ENCODE data around the gene ZSWIM1. TPM values are rescaled to one million over a fixed set of nuclear protein-coding genes. Genes with fewer than 3 reads are reported as not detected.

Gene ZSWIM1
- total RNA-seq, 1 experiment from 2014 or later: 19.0 TPM

- Histone ChIP-seq H3K4me2 (ENCODE audit: low read depth, low read length, poor library complexity, severe bottlenecking) (no peak overlapping the region), H3K79me2 (ENCODE audit: low read length) (no peaks in the 10 kb centered on the region), H3K9me3 (ENCODE audit: low read length) (no peaks in the 10 kb centered on the region), H4K20me1 (ENCODE audit: insufficient read depth, low read depth, low read length) (no peaks in the 10 kb centered on the region), H2AFZ (ENCODE audit: low read length) (no peak overlapping the region), H3K4me1 (ENCODE audit: low read length) (peaks cover 1% of the 10 kb centered on the region), H3K9ac (ENCODE audit: low read length) (no peak overlapping the region), H3K27me3 (ENCODE audit: low read length) (no peaks in the 10 kb centered on the region), H3K36me3 (ENCODE audit: insufficient read depth, low read length) (no peaks in the 10 kb centered on the region), H3K9me2 (replicated peaks; ENCODE audit: insufficient read depth, low read length) (no peaks in the 10 kb centered on the region), H3K27ac (ENCODE audit: low read length) (no peak overlapping the region), H3K4me3 (ENCODE audit: low read length) (no peak overlapping the region)
- DNase-seq: no peak
Measured at GRCh38 chr20:45836841-45837240, 44.2 kb upstream of the ZSWIM1 start.

DNA sequence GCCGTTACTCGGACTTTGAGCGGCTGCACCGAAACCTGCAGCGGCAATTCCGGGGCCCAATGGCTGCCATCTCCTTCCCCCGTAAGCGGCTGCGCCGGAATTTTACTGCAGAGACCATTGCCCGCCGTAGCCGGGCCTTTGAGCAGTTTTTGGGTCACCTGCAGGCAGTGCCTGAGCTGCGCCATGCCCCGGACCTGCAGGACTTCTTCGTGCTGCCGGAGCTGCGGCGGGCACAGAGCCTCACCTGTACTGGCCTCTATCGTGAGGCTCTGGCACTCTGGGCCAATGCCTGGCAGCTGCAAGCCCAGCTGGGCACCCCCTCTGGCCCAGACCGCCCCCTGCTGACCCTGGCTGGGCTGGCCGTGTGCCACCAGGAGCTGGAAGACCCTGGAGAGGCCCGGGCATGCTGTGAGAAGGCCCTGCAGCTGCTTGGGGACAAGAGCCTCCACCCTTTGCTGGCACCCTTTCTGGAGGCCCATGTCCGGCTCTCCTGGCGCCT, 40.3 kb upstream of the ZSWIM1 start:
- no peaks in the 10 kb centered on the region for H3K27me3 ChIP-seq (ENCODE audit: low read length)
- H3K4me1 ChIP-seq (ENCODE audit: low read length): peaks cover 18% of the 10 kb centered on the region
- H3K4me3 ChIP-seq (ENCODE audit: low read length): no peak overlapping the region
- H3K9ac ChIP-seq (ENCODE audit: low read length): no peak overlapping the region
- no peak overlapping the region for H2AFZ ChIP-seq (ENCODE audit: low read length)
- DNase-seq: no peak
- H3K27ac ChIP-seq (ENCODE audit: low read length): no peak overlapping the region
- no peaks in the 10 kb centered on the region for H4K20me1 ChIP-seq (ENCODE audit: insufficient read depth, low read depth, low read length)
- H3K36me3 ChIP-seq (ENCODE audit: insufficient read depth, low read length): no peaks in the 10 kb centered on the region
- H3K9me2 ChIP-seq (replicated peaks; ENCODE audit: insufficient read depth, low read length): no peaks in the 10 kb centered on the region
- H3K79me2 ChIP-seq (ENCODE audit: low read length): no peaks in the 10 kb centered on the region
- H3K9me3 ChIP-seq (ENCODE audit: low read length): no peaks in the 10 kb centered on the region
- H3K4me2 ChIP-seq (ENCODE audit: low read depth, low read length, poor library complexity, severe bottlenecking): no peak overlapping the region

GRCh38 chr20:45841407-45842129, 39.5 kb upstream of the ZSWIM1 start:
- Histone ChIP-seq H3K36me3 (ENCODE audit: insufficient read depth, low read length) (peaks cover 5% of the 10 kb centered on the region; the same call in 1 of the 2 replicates), H3K9ac (ENCODE audit: low read length) (no peak overlapping the region), H3K27me3 (ENCODE audit: low read length) (no peaks in the 10 kb centered on the region), H3K4me3 (ENCODE audit: low read length) (no peak overlapping the region), H2AFZ (ENCODE audit: low read length) (no peak overlapping the region), H4K20me1 (ENCODE audit: insufficient read depth, low read depth, low read length) (no peaks in the 10 kb centered on the region), H3K9me3 (ENCODE audit: low read length) (no peaks in the 10 kb centered on the region), H3K4me2 (ENCODE audit: low read depth, low read length, poor library complexity, severe bottlenecking) (no peak overlapping the region), H3K4me1 (ENCODE audit: low read length) (peaks cover 18% of the 10 kb centered on the region), H3K79me2 (ENCODE audit: low read length) (no peaks in the 10 kb centered on the region), H3K27ac (ENCODE audit: low read length) (no peak overlapping the region), H3K9me2 (replicated peaks; ENCODE audit: insufficient read depth, low read length) (no peaks in the 10 kb centered on the region)
- no peak for DNase-seq

DNA sequence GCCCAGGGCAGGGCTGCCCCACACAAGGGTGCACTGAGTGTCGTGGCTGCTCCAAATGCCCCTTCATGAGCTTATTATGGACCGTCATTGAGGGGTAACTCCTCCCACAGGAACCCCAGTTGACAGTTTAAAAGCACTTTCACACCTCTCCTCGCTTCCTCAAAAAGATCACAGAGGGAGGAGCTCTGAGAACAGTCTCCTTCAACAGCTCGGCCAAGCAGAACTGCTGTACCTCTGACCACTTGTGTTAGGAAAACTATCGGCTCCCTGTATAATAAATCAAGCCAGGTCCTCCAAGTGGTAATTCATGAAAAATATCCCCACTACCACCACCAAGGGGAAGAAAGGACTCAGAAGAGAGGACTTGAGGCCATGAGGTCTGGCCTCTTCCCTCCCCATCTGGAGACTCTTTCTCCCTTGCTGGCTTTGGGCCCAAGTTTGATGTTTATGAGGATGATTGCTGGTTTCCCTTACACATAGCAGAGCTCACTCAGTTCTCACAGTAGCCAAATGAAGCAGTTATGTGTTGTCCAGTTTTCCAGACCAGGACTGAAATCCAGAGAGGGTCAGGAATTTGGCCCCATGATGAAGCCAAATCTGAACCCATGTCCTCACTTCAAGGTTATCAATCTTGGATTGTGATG, 38.7 kb upstream of the ZSWIM1 start:
- Histone ChIP-seq H3K27me3 (ENCODE audit: low read length) (no peaks in the 10 kb centered on the region), H3K4me1 (ENCODE audit: low read length) (peaks cover 18% of the 10 kb centered on the region), H3K9me2 (replicated peaks; ENCODE audit: insufficient read depth, low read length) (no peaks in the 10 kb centered on the region), H3K9me3 (ENCODE audit: low read length) (no peaks in the 10 kb centered on the region), H3K4me3 (ENCODE audit: low read length) (no peak overlapping the region), H3K9ac (ENCODE audit: low read length) (peak overlapping the region; percentile 45), H2AFZ (ENCODE audit: low read length) (no peak overlapping the region), H3K27ac (ENCODE audit: low read length) (peak overlapping the region; percentile 69), H3K4me2 (ENCODE audit: low read depth, low read length, poor library complexity, severe bottlenecking) (peak overlapping the region; percentile 35), H3K79me2 (ENCODE audit: low read length) (no peaks in the 10 kb centered on the region), H4K20me1 (ENCODE audit: insufficient read depth, low read depth, low read length) (no peaks in the 10 kb centered on the region), H3K36me3 (ENCODE audit: insufficient read depth, low read length) (peaks cover 6% of the 10 kb centered on the region; the same call in 1 of the 2 replicates)
- peak; percentile 84 for DNase-seq

GRCh38 chr20:45843506-45843905, 37.5 kb upstream of the ZSWIM1 start:
- Histone ChIP-seq H4K20me1 (ENCODE audit: insufficient read depth, low read depth, low read length) (no peaks in the 10 kb centered on the region), H3K9ac (ENCODE audit: low read length) (no peak overlapping the region), H3K9me3 (ENCODE audit: low read length) (no peaks in the 10 kb centered on the region), H3K36me3 (ENCODE audit: insufficient read depth, low read length) (peaks cover 6% of the 10 kb centered on the region; the same call in 1 of the 2 replicates), H2AFZ (ENCODE audit: low read length) (no peak overlapping the region), H3K27me3 (ENCODE audit: low read length) (no peaks in the 10 kb centered on the region), H3K79me2 (ENCODE audit: low read length) (no peaks in the 10 kb centered on the region), H3K4me2 (ENCODE audit: low read depth, low read length, poor library complexity, severe bottlenecking) (no peak overlapping the region), H3K9me2 (replicated peaks; ENCODE audit: insufficient read depth, low read length) (no peaks in the 10 kb centered on the region), H3K4me1 (ENCODE audit: low read length) (peaks cover 18% of the 10 kb centered on the region), H3K4me3 (ENCODE audit: low read length) (no peak overlapping the region), H3K27ac (ENCODE audit: low read length) (no peak overlapping the region)
- no peak for DNase-seq

GRCh38 chr20:45845452-45845851, 35.6 kb upstream of the ZSWIM1 start:
- no peak overlapping the region for H3K9ac ChIP-seq (ENCODE audit: low read length)
- DNase-seq: no peak
- no peaks in the 10 kb centered on the region for H3K27me3 ChIP-seq (ENCODE audit: low read length)
- no peaks in the 10 kb centered on the region for H3K79me2 ChIP-seq (ENCODE audit: low read length)
- no peaks in the 10 kb centered on the region for H4K20me1 ChIP-seq (ENCODE audit: insufficient read depth, low read depth, low read length)
- peaks cover 9% of the 10 kb centered on the region; the same call in 1 of the 2 replicates for H3K36me3 ChIP-seq (ENCODE audit: insufficient read depth, low read length)
- no peak overlapping the region for H3K4me2 ChIP-seq (ENCODE audit: low read depth, low read length, poor library complexity, severe bottlenecking)
- peaks cover 18% of the 10 kb centered on the region for H3K4me1 ChIP-seq (ENCODE audit: low read length)
- H3K9me2 ChIP-seq (replicated peaks; ENCODE audit: insufficient read depth, low read length): no peaks in the 10 kb centered on the region
- no peak overlapping the region for H3K4me3 ChIP-seq (ENCODE audit: low read length)
- H2AFZ ChIP-seq (ENCODE audit: low read length): no peak overlapping the region
- no peaks in the 10 kb centered on the region for H3K9me3 ChIP-seq (ENCODE audit: low read length)
- H3K27ac ChIP-seq (ENCODE audit: low read length): no peak overlapping the region

- no peaks in the 10 kb centered on the region for H3K9me2 ChIP-seq (replicated peaks; ENCODE audit: insufficient read depth, low read length)
- H3K36me3 ChIP-seq (ENCODE audit: insufficient read depth, low read length): peaks cover 9% of the 10 kb centered on the region; the same call in 1 of the 2 replicates
- no peak overlapping the region for H2AFZ ChIP-seq (ENCODE audit: low read length)
- no peak for DNase-seq
- no peak overlapping the region for H3K4me2 ChIP-seq (ENCODE audit: low read depth, low read length, poor library complexity, severe bottlenecking)
- no peak overlapping the region for H3K4me3 ChIP-seq (ENCODE audit: low read length)
- no peaks in the 10 kb centered on the region for H3K79me2 ChIP-seq (ENCODE audit: low read length)
- H3K4me1 ChIP-seq (ENCODE audit: low read length): peaks cover under 1% of the 10 kb centered on the region; the same call in 1 of the 2 replicates
- no peaks in the 10 kb centered on the region for H4K20me1 ChIP-seq (ENCODE audit: insufficient read depth, low read depth, low read length)
- no peak overlapping the region for H3K27ac ChIP-seq (ENCODE audit: low read length)
- no peaks in the 10 kb centered on the region for H3K27me3 ChIP-seq (ENCODE audit: low read length)
- no peaks in the 10 kb centered on the region for H3K9me3 ChIP-seq (ENCODE audit: low read length)
- no peak overlapping the region for H3K9ac ChIP-seq (ENCODE audit: low read length)
Measured at GRCh38 chr20:45848421-45848820, 32.6 kb upstream of the ZSWIM1 start.

DNA sequence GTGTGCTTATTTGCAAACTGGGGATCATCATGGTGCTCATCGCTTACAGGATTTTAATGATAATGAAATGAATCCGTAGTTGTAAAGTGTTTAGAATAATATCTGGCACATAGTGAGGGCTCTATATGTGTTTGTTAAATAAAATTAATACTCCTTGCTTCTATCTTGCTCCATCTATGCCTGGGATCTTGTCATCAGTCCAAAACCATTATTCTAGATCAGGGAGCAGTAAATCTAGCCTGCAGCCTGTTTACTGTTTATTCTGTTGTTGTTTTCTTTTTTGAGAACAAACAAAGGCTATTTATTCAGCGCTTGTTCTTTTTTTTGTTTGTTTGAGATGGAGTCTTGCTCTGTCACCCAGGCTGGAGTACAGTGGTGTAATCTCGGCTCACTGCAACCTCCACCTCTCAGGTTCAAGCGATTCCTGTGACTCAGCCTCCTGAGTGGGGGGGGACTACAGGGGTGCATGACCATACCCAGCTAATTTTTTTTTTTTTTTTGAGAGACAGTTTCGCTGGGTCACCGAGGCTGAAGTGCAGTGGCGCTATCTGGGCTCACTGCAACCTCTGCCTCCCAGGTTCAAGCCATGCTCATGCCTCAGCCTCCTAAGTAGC, 32.0 kb upstream of the ZSWIM1 start:
- H3K4me1 ChIP-seq (ENCODE audit: low read length): no peaks in the 10 kb centered on the region
- no peak overlapping the region for H3K4me3 ChIP-seq (ENCODE audit: low read length)
- H3K79me2 ChIP-seq (ENCODE audit: low read length): no peaks in the 10 kb centered on the region
- H3K4me2 ChIP-seq (ENCODE audit: low read depth, low read length, poor library complexity, severe bottlenecking): no peak overlapping the region
- no peak for DNase-seq
- no peak overlapping the region for H2AFZ ChIP-seq (ENCODE audit: low read length)
- no peak overlapping the region for H3K27ac ChIP-seq (ENCODE audit: low read length)
- no peaks in the 10 kb centered on the region for H3K27me3 ChIP-seq (ENCODE audit: low read length)
- H3K9me3 ChIP-seq (ENCODE audit: low read length): no peaks in the 10 kb centered on the region
- H3K9ac ChIP-seq (ENCODE audit: low read length): no peak overlapping the region
- H3K36me3 ChIP-seq (ENCODE audit: insufficient read depth, low read length): peaks cover 9% of the 10 kb centered on the region; the same call in 1 of the 2 replicates
- H4K20me1 ChIP-seq (ENCODE audit: insufficient read depth, low read depth, low read length): no peaks in the 10 kb centered on the region
- no peaks in the 10 kb centered on the region for H3K9me2 ChIP-seq (replicated peaks; ENCODE audit: insufficient read depth, low read length)
